HK-2 (cell line): ENCODE results near the gene MAP3K9.

ENCODE experiments used
- DNase-seq: peaks from one replicate; pipeline ENCODE4 v3.0.0-alpha.2; 2018; ENCODE audit not compliant: unreplicated experiment

Gene MAP3K9

GRCh38 chr14:70788898-70789297, 20.4 kb downstream of the MAP3K9 start:
- DNase-seq = no peak

- peak; percentile 55 for DNase-seq
Measured at GRCh38 chr14:70785556-70785955, 23.8 kb downstream of the MAP3K9 start.

- DNase-seq = no peak
Measured at GRCh38 chr14:70784886-70785285, 24.4 kb downstream of the MAP3K9 start.

- peak; percentile 53 for DNase-seq
Measured at GRCh38 chr14:70782361-70782760, 27.0 kb downstream of the MAP3K9 start.

GRCh38 chr14:70780396-70781075, 28.8 kb downstream of the MAP3K9 start:
- no peak for DNase-seq

GRCh38 chr14:70779667-70780066, 29.6 kb downstream of the MAP3K9 start:
- DNase-seq = no peak

GRCh38 chr14:70776197-70776596, 33.1 kb downstream of the MAP3K9 start:
- no peak for DNase-seq

GRCh38 chr14:70773182-70773862, 36.0 kb downstream of the MAP3K9 start:
- no peak for DNase-seq

GRCh38 chr14:70771781-70772212, 37.5 kb downstream of the MAP3K9 start:
- DNase-seq = peak; percentile 20

GRCh38 chr14:70770490-70770889, 38.8 kb downstream of the MAP3K9 start:
- DNase-seq = no peak

- no peak for DNase-seq
Measured at GRCh38 chr14:70759398-70759797, 49.9 kb downstream of the MAP3K9 start.

GRCh38 chr14:70755655-70756054, 53.7 kb downstream of the MAP3K9 start:
- peak; percentile 17 for DNase-seq

GRCh38 chr14:70754991-70755390, 54.3 kb downstream of the MAP3K9 start:
- DNase-seq = peak; percentile 85

GRCh38 chr14:70753518-70753953, 55.8 kb downstream of the MAP3K9 start:
- DNase-seq = peak; percentile 72

GRCh38 chr14:70748422-70748821, 60.9 kb downstream of the MAP3K9 start:
- DNase-seq = no peak

GRCh38 chr14:70744641-70745040, 64.7 kb downstream of the MAP3K9 start:
- DNase-seq = no peak

GRCh38 chr14:70742316-70742715, 67.0 kb downstream of the MAP3K9 start:
- no peak for DNase-seq

GRCh38 chr14:70741482-70741881, 67.8 kb downstream of the MAP3K9 start:
- no peak for DNase-seq

GRCh38 chr14:70735043-70735442, 74.3 kb downstream of the MAP3K9 start:
- DNase-seq = no peak

- peak; percentile 58 for DNase-seq
Measured at GRCh38 chr14:70731447-70732239, 77.7 kb downstream of the MAP3K9 start.

GRCh38 chr14:70730393-70730792, 78.9 kb downstream of the MAP3K9 start:
- DNase-seq = no peak

- DNase-seq = no peak
Measured at GRCh38 chr14:70726651-70727375, 82.5 kb downstream of the MAP3K9 start.
